GM21367 (cell line): ENCODE data around the gene RIMS1.

Experiments
- ATAC-seq: cut with Tn5 transposase; IDR thresholded peaks from one replicate; pipeline ENCODE4 v1.9.1; 2021; ENCODE audit not compliant: unreplicated experiment

Gene RIMS1, protein sequence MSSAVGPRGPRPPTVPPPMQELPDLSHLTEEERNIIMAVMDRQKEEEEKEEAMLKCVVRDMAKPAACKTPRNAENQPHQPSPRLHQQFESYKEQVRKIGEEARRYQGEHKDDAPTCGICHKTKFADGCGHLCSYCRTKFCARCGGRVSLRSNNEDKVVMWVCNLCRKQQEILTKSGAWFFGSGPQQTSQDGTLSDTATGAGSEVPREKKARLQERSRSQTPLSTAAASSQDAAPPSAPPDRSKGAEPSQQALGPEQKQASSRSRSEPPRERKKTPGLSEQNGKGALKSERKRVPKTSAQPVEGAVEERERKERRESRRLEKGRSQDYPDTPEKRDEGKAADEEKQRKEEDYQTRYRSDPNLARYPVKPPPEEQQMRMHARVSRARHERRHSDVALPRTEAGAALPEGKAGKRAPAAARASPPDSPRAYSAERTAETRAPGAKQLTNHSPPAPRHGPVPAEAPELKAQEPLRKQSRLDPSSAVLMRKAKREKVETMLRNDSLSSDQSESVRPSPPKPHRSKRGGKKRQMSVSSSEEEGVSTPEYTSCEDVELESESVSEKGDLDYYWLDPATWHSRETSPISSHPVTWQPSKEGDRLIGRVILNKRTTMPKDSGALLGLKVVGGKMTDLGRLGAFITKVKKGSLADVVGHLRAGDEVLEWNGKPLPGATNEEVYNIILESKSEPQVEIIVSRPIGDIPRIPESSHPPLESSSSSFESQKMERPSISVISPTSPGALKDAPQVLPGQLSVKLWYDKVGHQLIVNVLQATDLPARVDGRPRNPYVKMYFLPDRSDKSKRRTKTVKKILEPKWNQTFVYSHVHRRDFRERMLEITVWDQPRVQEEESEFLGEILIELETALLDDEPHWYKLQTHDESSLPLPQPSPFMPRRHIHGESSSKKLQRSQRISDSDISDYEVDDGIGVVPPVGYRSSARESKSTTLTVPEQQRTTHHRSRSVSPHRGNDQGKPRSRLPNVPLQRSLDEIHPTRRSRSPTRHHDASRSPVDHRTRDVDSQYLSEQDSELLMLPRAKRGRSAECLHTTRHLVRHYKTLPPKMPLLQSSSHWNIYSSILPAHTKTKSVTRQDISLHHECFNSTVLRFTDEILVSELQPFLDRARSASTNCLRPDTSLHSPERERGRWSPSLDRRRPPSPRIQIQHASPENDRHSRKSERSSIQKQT (N-terminal part only)

DNA sequence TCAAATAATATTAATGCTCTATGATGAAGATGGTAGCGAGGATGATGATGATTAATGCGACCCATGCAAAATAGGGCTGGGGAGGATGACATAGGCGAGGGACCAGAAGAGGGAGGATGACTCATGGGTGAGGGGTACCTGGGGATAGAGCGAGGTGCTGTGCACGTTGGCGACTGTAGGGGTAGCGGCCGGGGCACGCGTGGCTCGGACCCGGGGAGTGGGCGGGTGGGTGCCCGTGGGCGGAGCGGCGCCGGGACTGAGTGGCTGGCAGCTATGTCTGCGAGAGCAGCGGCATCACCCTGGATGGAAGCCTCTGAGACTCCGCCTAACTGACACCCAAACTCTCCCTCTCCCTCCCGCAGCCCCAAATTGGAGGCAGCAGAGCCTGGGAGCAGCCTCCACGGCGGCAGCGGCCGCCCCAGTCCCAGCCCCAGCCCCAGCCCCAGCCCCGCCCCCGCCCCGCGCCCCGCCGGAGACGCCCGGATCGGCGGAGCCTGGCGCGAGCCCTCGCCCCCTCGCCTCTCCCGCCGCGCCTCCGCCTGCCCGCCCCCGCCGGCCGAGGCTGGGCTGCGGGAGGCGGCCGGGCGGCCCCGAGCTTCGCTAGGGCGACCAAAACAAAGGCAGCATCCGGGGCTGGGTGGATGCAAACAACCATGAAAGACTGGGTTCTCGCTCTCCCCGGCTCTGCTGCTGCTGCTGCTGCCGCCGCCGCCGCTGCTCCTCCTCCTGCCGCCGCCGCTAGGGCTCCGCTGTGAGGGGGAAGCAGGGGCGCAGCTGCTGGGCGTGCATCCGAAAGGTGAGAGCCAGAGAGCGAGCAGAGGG, at the start of gene RIMS1:
Gene RIMS1, plus strand, starts transcription at position 367 of the 822 bp plus-strand sequence. CDS start 474 bp downstream, outside the sequence.
- ATAC-seq: peak; percentile 87

DNA sequence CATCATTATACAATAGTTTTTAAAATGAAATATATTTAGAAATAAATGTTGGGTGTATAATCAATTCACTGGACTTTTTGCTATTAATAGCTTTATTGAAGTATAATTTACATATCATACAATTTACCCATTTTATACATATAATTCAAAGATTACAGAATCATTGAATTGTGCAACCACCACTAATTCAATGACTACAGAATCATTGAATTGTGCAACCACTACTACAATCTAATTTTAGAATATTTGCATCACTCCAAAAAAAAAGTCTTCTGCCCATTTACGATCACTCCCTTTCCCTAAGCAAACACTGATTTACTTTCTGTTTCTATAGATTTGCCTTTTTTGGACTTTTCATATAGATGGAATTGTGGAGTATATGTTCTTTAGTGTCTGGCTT, 35.1 kb upstream of the RIMS1 start:
- no peak for ATAC-seq

DNA sequence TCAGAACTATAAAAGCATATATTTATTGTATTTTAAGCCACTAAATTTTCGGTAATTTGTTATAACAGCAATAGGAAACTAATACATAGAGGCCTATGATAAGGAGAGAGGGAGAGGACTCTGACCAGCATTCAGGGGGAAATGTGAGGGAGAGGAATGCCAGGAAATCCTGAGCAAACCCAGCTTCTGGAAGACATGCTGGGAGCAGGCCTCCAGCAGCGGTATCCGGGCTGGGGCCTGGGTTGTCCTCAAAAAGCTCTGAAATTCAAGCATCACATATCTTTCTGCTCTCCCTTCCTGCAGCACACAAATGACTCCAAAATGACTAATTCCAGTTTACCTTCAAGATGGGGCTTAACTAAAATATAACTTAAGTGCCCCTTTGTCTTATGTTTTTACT, 33.4 kb upstream of the RIMS1 start:
- ATAC-seq: no peak

DNA sequence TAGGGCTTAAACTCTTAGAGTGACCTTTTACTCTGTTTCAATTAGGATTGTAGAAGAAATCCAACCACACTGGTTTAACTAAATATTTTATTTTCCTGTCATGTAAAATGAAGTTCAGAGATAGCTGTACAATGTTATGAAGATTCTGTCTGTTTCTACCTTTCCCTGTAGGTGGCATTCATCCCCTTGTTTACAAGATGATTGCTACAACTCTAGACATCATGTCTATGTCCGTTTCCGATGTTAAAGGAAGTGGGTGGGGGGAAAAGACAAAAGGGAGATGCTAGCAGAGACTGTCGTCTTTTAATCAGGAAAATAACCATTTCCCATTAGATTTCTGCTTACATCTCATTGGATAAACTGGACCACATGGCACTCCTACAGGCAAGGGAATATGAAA, 30.9 kb upstream of the RIMS1 start:
- no peak for ATAC-seq

DNA sequence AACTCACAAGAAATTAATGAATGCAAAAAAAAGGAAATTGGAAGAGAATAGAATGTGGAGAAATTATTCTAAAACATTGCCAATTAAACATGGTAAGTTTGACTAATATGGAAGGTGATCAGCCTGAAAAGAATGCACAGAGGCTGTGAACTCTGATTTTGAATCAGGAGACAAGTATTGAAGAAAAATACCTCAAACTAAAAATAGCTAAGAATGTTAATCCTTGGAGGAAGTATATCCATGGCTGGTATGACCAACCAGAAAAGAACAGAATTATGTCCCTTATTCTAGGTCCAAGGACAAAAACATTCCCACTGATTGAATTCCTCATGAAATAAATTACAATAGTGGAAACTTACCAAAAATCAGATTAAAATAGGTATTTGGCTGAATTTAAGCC, 7.3 kb upstream of the RIMS1 start:
- no peak for ATAC-seq

DNA sequence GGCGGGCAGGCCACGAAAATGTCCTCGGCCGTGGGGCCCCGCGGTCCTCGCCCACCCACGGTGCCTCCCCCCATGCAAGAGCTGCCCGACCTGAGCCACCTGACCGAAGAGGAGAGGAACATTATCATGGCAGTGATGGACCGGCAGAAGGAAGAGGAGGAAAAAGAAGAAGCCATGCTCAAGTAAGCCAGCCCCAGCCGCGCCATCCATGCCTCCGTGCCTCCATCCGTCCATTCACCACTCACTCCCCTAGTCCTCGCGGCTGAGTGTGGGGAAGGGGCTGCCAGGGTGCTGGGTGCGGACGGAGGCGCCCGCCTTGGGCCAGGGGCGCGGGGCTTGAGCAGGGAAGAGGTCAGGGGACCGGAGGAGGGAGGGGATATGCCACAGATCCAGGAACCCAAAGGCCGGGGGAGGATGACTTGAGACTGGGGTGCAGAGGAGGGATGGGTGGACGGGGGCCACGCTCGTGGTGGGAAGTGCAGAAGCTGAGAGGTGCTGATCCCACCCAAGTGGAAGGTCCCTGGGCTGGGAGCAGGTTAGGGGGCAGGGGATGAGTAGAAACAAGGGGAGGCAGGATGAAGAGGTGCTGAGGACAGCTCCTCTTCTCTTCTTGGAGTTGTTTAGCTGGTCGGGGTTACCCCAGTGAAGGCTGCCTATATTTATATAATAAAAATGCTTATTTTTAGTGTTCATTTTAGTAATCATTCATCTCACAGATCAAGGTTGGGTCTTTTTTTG, 825 bp downstream of the RIMS1 start:
- ATAC-seq: no peak

DNA sequence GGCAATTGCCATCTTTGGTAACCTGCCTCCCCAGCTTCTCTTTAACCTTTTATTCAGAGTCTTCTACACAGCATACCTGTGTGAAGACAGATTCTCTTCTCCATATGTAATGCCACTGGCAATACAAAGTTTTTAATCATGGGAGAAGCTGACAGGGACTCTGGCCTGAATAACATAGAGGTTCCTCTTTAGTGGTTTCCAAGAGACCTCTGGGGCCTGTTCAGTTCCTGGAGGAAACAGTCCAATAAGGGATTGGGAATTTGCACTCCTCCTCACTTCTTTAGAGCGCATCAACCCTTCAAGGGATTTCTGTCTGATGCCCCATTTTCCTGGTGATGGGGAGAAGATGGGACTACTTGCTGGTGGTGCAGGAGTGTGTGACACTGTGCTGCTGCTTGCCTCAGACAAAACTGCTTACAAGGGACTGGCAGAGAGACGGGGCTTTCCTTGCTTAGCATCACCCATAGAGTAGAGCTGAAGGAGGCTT, 1.4 kb downstream of the RIMS1 start:
- ATAC-seq: no peak

DNA sequence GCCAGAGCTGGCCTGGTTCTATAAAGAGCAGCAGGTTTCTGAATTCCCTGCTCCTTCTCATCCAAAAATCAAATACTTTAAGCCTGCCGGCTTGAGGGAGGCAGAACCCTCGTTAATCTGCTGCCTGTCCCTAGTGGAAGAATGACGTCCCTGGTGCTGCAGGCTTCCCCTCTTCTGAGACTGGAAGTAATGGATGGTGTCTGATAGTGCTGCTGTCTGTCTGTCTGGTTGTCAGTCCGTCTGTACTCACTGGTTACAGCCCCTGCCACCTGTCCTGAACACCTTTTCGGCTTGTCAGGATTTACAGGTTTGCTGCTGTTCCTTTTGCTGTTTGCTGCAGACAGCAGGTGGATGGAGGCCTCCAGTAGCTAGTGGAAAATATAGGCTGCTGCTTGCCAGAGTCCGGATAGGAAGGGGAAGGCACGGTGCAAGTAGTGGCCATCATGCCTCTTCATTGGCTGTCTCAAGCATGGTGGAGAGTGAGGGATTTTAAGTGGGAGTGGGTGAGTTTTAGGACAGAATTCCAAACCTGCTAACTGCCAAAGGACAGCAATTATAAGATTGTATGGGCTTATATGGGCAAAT, 2.5 kb downstream of the RIMS1 start:
- no peak for ATAC-seq

DNA sequence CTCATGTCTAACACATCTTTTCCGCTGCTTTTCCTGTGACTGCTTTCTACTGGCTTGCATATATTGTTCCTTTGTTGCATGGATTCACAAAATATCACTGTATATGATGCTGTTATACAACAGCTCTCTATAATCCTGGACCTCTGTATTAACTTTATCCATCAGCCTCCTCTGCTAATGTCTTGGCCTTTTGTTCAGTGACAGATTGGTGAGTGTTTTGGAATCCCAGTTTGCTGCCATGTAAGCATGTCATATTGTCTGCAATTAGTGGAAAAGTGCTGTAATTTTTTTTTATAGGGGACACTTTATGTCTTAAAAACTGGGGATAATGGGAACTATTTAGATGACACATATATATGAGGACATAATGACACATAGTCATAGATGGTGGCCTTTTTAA, 3.0 kb downstream of the RIMS1 start:
- no peak for ATAC-seq

DNA sequence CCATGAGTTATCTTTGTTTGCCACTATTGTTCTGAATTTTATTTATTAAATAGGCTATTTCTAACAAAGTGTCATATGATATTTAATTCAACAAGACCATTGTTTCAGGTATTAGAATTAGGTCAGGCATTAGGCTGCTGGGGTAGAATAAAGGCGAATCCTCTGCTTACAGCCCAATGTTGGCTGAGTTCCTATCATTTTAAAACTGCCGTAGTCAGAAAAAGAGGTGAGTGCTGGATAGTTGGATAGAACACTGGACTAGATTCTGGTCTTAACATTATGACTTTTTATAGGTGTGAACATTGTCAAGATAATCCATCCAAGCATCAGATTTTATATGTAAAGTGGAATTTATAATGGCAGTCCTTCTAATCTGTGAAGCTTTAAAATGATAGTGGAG, 6.3 kb downstream of the RIMS1 start:
- ATAC-seq: no peak

DNA sequence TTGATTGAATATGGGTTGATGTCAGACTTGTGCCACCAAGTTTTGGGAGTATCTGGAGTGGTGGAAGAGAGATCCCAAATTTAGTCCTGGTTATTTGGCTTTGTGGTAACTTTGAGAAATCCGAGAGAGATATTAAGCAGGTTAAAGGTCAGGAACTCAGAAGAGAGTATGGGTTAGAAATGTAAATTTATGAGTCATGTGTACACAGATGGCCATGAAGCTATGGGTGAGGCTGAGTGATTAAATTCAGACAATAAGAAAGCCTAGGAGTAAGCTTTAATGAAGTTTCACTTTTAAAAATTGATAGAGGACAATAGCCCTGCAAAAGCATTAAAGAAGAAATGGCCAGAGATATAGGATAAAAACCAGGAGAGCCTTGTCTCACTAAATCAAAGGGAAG, 14.3 kb downstream of the RIMS1 start:
- ATAC-seq: no peak

DNA sequence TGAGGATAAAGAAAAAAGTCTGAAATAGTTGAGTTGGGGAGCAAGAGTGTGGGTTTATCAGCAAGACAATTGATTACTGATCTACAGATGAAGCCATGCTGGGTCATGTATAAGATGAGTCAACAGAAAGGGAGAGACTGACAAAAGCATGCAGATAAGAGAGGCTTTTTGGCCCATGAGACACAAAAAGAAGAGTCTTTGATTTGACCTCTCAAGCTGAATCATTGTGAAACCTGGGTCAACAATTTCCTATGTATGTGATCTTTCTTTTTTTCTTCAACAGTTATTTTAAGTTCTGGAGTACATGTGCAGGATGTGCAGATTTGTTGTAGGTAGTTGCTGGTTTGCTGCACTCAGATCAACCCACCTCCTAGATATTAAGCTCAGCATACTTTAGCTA, 15.9 kb downstream of the RIMS1 start:
- no peak for ATAC-seq

DNA sequence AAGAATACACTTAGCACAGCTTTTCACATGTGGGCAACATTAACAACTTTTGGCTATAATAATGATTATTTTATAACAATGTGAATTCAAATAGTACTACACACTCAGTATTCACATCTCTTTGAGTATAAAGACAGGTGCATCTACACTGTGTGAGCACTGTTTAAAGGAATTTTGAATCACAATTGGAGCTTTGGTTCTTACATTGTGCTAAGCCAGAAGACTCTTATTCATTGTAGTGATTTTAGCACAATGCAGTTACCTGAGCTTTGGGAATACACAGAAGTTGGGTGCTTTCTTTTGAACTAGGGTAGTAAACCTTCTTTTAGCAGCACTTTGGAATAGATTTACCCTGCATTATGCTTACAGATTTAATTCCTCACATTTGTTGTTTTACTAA, 20.5 kb downstream of the RIMS1 start:
- no peak for ATAC-seq

DNA sequence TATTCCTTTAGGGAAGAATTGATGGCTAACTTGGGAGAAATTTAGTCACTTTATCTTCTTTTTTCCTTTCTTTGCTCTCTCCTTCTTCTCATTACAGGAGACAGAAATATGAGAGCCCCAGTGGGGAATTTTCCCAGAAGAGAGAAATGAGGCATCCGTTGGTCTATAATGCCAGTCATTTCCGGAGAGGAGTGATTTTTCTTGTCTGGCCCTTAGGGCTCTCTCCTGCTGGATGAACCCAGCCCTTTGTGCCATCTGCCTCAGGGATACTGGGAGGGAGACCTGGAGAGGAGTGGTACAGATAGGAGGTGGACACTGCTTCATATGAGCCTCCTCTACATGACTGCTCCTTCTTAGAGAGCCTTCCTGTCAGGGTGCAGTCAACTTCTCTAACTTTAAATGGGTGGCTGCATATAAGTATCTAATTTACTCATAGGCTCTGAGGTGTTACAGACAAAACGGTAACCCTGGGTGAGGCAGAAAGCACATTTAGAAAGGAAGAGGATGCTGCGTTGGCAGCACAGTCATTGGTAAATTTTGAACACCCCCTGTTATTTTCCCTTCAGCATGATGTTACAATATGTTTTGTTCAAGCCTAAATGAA, 21.9 kb downstream of the RIMS1 start:
- ATAC-seq: no peak

DNA sequence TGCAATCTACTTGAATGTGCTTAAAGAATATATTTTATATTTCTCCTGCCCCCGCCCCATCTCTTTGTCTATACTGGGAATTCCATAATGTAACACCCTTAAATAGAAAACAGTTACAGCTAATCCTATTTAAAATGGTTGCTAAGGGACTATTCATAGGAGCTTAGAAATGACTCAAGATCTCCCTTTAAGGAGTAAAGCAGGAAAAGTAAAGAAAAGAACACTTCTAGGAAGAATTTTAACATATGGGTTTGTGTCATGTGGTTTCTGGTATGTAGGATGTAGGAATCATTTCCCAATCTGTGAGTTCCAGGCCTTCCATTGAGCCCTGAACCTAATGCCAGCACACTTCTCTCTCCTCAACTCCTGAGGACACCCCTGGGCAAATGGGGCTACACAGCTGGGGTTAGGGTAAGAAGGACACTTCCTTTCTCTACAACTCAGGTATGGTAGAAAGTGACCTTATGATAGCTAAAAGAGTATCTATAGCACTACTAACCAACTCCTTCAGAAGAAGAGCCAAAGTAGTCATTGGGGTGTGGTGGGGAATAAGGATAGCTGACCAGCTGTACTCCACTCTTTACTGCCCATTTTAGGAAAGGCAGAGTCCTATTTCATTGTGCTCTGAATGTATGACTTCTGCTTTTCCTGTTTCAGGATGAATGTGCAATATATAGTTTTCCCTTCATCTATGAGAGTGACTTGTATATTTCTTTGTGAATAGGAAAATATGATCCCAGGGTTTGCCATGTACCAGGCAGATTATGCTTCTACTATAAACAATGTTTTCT, 27.3 kb downstream of the RIMS1 start:
- ATAC-seq: no peak

DNA sequence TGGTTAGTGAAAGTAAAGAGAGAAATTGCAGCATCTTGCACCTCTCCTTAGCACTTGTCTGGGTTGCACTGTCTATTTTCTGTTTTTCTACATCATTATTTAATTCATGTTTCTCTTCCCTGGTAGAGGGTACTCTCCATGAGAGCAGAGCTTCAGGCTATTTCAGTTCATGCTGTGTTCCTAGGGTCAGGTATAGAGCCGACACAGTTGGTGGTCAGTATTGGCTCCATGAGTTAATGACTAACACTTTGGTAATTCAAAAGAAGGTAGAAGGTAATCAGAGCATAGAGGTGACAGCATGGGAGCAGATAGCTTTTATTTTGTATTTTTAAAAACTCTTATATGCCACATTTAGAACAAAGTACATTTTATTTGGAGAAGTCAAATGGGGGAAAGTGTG, 42.7 kb downstream of the RIMS1 start:
- ATAC-seq: no peak

DNA sequence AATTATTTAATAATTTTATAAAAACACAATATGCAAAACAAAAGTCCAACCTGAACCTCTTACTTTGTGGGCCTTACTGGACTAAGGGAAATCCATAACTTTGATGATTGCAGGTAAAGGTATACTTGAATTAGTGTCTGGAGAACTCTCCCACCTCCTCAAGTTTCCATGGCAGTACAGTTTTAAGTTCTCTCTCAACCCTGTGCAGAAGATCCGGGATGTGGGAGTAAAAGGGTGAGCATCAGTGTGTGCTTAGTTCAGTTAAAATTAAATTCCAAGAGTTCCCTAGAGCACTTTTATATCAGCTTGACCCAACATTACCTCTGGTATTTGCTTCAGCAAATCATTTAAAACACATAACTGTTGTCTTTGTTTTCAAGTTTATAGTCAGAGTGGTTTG, 47.5 kb downstream of the RIMS1 start:
- no peak for ATAC-seq

DNA sequence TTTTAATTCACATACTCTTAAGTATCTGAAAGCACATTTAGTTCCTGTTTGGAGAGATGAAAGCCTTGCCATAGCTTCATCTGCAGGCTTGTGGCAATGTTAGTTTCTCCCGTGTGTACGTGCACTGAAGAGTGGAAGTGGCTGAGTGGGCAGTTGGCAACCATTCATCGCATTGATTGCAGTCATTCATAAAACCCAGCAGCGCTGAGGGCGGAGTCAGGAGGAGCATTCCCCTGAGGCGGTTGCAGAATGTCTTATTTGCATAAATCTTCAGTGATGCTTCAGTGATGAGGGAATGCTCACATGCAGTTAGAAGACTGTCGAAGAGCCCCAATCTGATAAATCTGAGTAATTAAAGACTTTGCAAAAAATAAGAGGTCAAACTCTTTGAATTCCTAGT, 79.1 kb downstream of the RIMS1 start:
- no peak for ATAC-seq
